NCI-H2171 treated with DMSO at 0.1 percent for 48 hours (cell line): ENCODE results near the gene MSANTD1.

ENCODE experiments used
- DNase-seq: peaks from one replicate; lab custom pipeline; 2025; lab: John Stamatoyannopoulos, UW

Gene MSANTD1

GRCh38 chr4:3263876-3264193, 14.9 kb downstream of the MSANTD1 start:
- DNase-seq: no peak

GRCh38 chr4:3266076-3266475, 17.1 kb downstream of the MSANTD1 start:
- no peak for DNase-seq

GRCh38 chr4:3267576-3268394, 18.8 kb downstream of the MSANTD1 start:
- no peak for DNase-seq

- DNase-seq: no peak
These were observed 19.6 kb downstream of the MSANTD1 start for GRCh38 chr4:3268395-3269104.

GRCh38 chr4:3269105-3269927, 20.4 kb downstream of the MSANTD1 start:
- no peak for DNase-seq

- no peak for DNase-seq
These were observed 21.1 kb downstream of the MSANTD1 start for GRCh38 chr4:3269991-3270611.

- no peak for DNase-seq
These were observed 22.2 kb downstream of the MSANTD1 start for GRCh38 chr4:3271131-3271530.

GRCh38 chr4:3276986-3277385, 28.0 kb downstream of the MSANTD1 start:
- DNase-seq: no peak

GRCh38 chr4:3280466-3280865, 31.5 kb downstream of the MSANTD1 start:
- DNase-seq: no peak

GRCh38 chr4:3283483-3283882, 34.5 kb downstream of the MSANTD1 start:
- no peak for DNase-seq

GRCh38 chr4:3283916-3284315, 35.0 kb downstream of the MSANTD1 start:
- DNase-seq: no peak

- no peak for DNase-seq
These were observed 36.0 kb downstream of the MSANTD1 start for GRCh38 chr4:3284734-3285557.

- DNase-seq: no peak
These were observed 36.8 kb downstream of the MSANTD1 start for GRCh38 chr4:3285558-3286334.

- DNase-seq: no peak
These were observed 37.6 kb downstream of the MSANTD1 start for GRCh38 chr4:3286335-3287175.

- no peak for DNase-seq
These were observed 38.5 kb downstream of the MSANTD1 start for GRCh38 chr4:3287271-3287971.

GRCh38 chr4:3287972-3288570, 39.1 kb downstream of the MSANTD1 start:
- no peak for DNase-seq

- DNase-seq: no peak
These were observed 39.7 kb downstream of the MSANTD1 start for GRCh38 chr4:3288571-3289094.

GRCh38 chr4:3290476-3290875, 41.5 kb downstream of the MSANTD1 start:
- DNase-seq: no peak
